Fibroblast of lung (primary cell): ENCODE data around the gene DNAJC1. TPM values are rescaled to one million over a fixed set of nuclear protein-coding genes. Genes with fewer than 3 reads are reported as not detected.

Source experiments
- DNase-seq, 2 donors: peaks; one replicate each; pipeline versions ENCODE4 v3.0.0 to v3.0.0-alpha.2; 2010; ENCODE audit warnings: low read depth in 2 of 2
- H2AFZ ChIP-seq: 2 replicates; pipeline ENCODE4 v1.5.1; 2012; ENCODE audit warnings: low read length, control low read depth, inconsistent platforms
- H3K27ac ChIP-seq: 2 replicates; pipeline ENCODE4 v1.5.1; 2011; ENCODE audit warnings: low read length, control low read depth; ENCODE audit not compliant: insufficient read depth
- H3K27me3 ChIP-seq: 2 replicates; pipeline ENCODE4 v1.5.1; 2011; ENCODE audit warnings: mild to moderate bottlenecking, low read length; ENCODE audit not compliant: control insufficient read depth, insufficient read depth
- H3K36me3 ChIP-seq: 2 replicates; pipeline ENCODE4 v1.5.1; 2011; ENCODE audit warnings: low read length; ENCODE audit not compliant: control insufficient read depth, insufficient read depth
- H3K4me1 ChIP-seq: 2 replicates; pipeline ENCODE4 v1.5.1; 2011; ENCODE audit warnings: low read length; ENCODE audit not compliant: control insufficient read depth, insufficient read depth; ENCODE audit errors: extremely low read depth
- H3K4me2 ChIP-seq: 2 replicates; pipeline ENCODE4 v1.5.1; 2011; ENCODE audit warnings: low read length, control low read depth; ENCODE audit not compliant: insufficient read depth; ENCODE audit errors: extremely low read depth
- H3K4me3 ChIP-seq, 4 experiments: fragments of 200-600 bp in 1 of 4; sonication (generic) in 1 of 4; replicated peaks in 1 of 4; 2 replicates each; pipeline ENCODE4 v1.5.1; 2011 to 2016; ENCODE audit warnings: low read length in 4 of 4, low read depth in 3 of 4, mild to moderate bottlenecking in 3 of 4, control low read depth in 2 of 4, inconsistent platforms in 1 of 4, mixed read lengths in 1 of 4; ENCODE audit not compliant: insufficient read depth in 1 of 4; ENCODE audit errors: control extremely low read depth in 1 of 4
- H3K79me2 ChIP-seq: 2 replicates; pipeline ENCODE4 v1.5.1; 2012; ENCODE audit warnings: mild to moderate bottlenecking, low read length, inconsistent platforms; ENCODE audit not compliant: control insufficient read depth, insufficient read depth
- H3K9ac ChIP-seq: 2 replicates; pipeline ENCODE4 v1.5.1; 2011; ENCODE audit warnings: mild to moderate bottlenecking, low read length, control low read depth; ENCODE audit not compliant: insufficient read depth
- H3K9me3 ChIP-seq: 2 replicates; pipeline ENCODE4 v1.5.1; 2012; ENCODE audit warnings: low read depth, low read length; ENCODE audit not compliant: control insufficient read depth, insufficient read depth
- H4K20me1 ChIP-seq: 2 replicates; pipeline ENCODE4 v1.5.1; 2011; ENCODE audit warnings: low read length; ENCODE audit not compliant: control insufficient read depth, insufficient read depth; ENCODE audit errors: extremely low read depth
- CTCF ChIP-seq, 2 donors: IDR thresholded peaks in 1 of 2; conservative IDR thresholded peaks in 1 of 2; 1 replicate in 1 of 2; 2 replicates in 1 of 2; pipeline ENCODE4 v1.5.1; 2011 to 2012; ENCODE audit warnings: low read length in 2 of 2, control low read depth in 1 of 2, inconsistent platforms in 1 of 2, low read depth in 1 of 2, mild to moderate bottlenecking in 1 of 2
- EZH2 ChIP-seq: IDR thresholded peaks from 2 replicates; pipeline ENCODE4 v1.5.1; 2012; ENCODE audit warnings: low read length, control low read depth, mild to moderate bottlenecking; ENCODE audit errors: missing control alignments
- polyA plus RNA-seq, 2 donors: library from polyadenylated mRNA; depleted of rRNA in 1 of 2; stranded (reverse) in 1 of 2; unstranded in 1 of 2; fragments of >200 nt; gene quantifications; 2 replicates each; pipeline ENCODE4 v1.2.1, GENCODE V29; 2011 to 2012; ENCODE audit warnings: missing spikeins in 1 of 2
- total RNA-seq: library from RNA; depleted of rRNA; stranded (reverse); fragments of >200 nt; gene quantifications from 2 replicates; pipeline ENCODE4 v1.2.1, GENCODE V29; 2014

Gene DNAJC1
- total and polyA plus RNA-seq, 2 donors (not counting 1 experiment from before 2014, with no cell fraction given), result 27.7 to 46.2 TPM

DNA sequence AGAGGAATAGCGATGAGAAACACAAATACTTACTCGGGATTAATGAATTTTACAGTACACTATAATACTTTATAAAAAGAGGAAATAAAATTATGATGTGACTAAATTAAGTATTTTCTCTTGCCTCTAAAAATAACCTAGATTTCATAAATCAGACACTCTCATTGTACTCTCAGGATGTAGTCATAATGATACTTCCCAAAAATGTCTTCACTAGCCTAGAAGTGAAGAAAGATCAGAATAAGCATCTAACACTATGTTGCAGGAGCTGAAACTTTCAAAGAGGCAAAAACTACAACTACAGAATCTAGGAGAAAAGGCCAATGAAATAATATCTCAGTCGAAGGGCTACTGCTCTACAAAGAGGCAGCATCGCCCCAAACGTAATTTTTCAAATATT lies 49.4 kb downstream of the DNAJC1 start:
- Histone ChIP-seq H4K20me1 (no peaks in the 10 kb centered on the region), H3K27ac (no peak overlapping the region), H3K36me3 (no peaks in the 10 kb centered on the region), H3K4me2 (no peak overlapping the region), H3K27me3 (no peaks in the 10 kb centered on the region), H3K9me3 (no peaks in the 10 kb centered on the region), H2AFZ (no peak overlapping the region), H3K79me2 (no peaks in the 10 kb centered on the region), H3K4me3 (no peak overlapping the region), H3K9ac (no peak overlapping the region), H3K4me1 (no peaks in the 10 kb centered on the region)
- TF ChIP-seq EZH2 (no peak), CTCF (conservative IDR thresholded peaks at IDR 0.05 in 1 of 2, IDR thresholded peaks at IDR 0.05 in 1 of 2; ENCODE audit: low read depth in 1 of 2, low read length in 2 of 2) (no peak)
- DNase-seq, result no peak

GRCh38 chr10:21953585-21954057 lies 49.9 kb downstream of the DNAJC1 start:
- TF ChIP-seq CTCF (conservative IDR thresholded peaks at IDR 0.05 in 1 of 2, IDR thresholded peaks at IDR 0.05 in 1 of 2; ENCODE audit: low read depth in 1 of 2, low read length in 2 of 2) (peak; percentile 32 to 40), EZH2 (no peak)
- Histone ChIP-seq H3K79me2 (no peaks in the 10 kb centered on the region), H3K4me1 (no peaks in the 10 kb centered on the region), H3K27me3 (no peaks in the 10 kb centered on the region), H3K4me3 (no peak overlapping the region), H4K20me1 (no peaks in the 10 kb centered on the region), H3K9me3 (no peaks in the 10 kb centered on the region), H3K9ac (no peak overlapping the region), H3K36me3 (no peaks in the 10 kb centered on the region), H3K27ac (no peak overlapping the region), H3K4me2 (no peak overlapping the region), H2AFZ (no peak overlapping the region)
- peak; percentile 61 to 72 for DNase-seq

- Histone ChIP-seq H3K9me3 (no peaks in the 10 kb centered on the region), H3K27ac (no peak overlapping the region), H3K36me3 (no peaks in the 10 kb centered on the region), H4K20me1 (no peaks in the 10 kb centered on the region), H3K79me2 (no peaks in the 10 kb centered on the region), H3K4me2 (no peak overlapping the region), H3K4me3 (no peak overlapping the region), H3K4me1 (no peaks in the 10 kb centered on the region), H3K27me3 (no peaks in the 10 kb centered on the region), H2AFZ (no peak overlapping the region), H3K9ac (no peak overlapping the region)
- peak in 1 of 2 donors; percentile 53 for DNase-seq
- no peak for TF ChIP-seq EZH2
- TF ChIP-seq CTCF (conservative IDR thresholded peaks at IDR 0.05 in 1 of 2, IDR thresholded peaks at IDR 0.05 in 1 of 2; ENCODE audit: low read depth in 1 of 2, low read length in 2 of 2), result no peak
Measured at GRCh38 chr10:21950566-21950965, 53.0 kb downstream of the DNAJC1 start.
